Panc1 (cell line): ENCODE results near the gene CACNA1E.

Experiments
- CTCF ChIP-seq: fragments of 450-650 bp; IDR thresholded peaks from 2 replicates; pipeline ENCODE4 v1.5.1; 2017; ENCODE audit warnings: mild to moderate bottlenecking
- POLR2AphosphoS5 ChIP-seq: IDR thresholded peaks from 2 replicates; pipeline ENCODE4 v1.6.1; 2012; ENCODE audit warnings: mild to moderate bottlenecking, low read depth, low read length, moderate library complexity
- REST ChIP-seq, 2 experiments: IDR thresholded peaks; 2 replicates each; pipeline ENCODE4 v1.6.1; 2011 to 2012; ENCODE audit warnings: low read depth in 2 of 2, control low read depth in 1 of 2, low read length in 1 of 2, mild to moderate bottlenecking in 1 of 2, moderate library complexity in 1 of 2; ENCODE audit not compliant: insufficient read depth in 1 of 2
- TCF7L2 ChIP-seq: IDR thresholded peaks from 2 replicates; pipeline ENCODE4 v1.6.1; 2011; ENCODE audit warnings: mild to moderate bottlenecking, low read depth, low read length, inconsistent platforms

DNA sequence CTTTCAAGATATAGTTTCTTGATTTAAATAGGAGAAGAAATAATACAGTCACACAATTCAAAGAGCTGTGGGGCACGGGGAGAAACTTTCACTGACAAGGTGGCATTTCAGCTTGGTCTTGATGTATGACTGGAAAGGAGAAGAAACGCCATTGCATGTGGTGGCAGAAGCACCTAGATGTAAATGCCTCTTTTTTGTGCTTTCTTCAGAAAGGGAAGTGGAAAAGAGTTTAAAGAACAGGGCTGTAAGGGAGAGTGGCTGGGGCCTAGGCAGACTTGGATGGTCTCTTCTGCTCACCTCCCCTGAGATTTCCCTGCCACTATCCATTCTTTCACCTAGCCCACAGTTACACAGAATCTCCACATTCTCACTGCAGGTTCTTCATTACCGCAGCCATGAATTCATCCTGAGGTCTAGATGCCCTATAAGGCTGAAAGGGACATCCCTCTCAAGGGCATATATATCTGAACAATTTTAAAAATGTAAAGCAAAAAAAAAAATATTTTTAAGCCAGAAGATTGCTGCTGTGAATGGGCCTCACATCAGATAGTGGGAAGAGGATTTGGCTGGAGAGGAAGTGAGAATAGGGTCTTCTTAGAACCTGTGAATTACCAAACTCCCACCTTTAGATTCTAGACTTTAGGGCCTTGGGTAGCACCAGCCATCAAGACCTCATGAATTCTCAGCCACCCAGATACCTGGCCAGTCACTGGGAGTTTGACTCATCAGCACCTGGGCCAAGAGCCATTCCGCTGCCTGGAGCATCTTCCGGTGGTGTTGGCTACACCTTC is 23.4 kb downstream of the CACNA1E start:
- TF ChIP-seq POLR2AphosphoS5 (no peak), CTCF (no peak), REST (IDR thresholded peaks at IDR 0.05; ENCODE audit: insufficient read depth in 1 of 2, low read depth in 2 of 2, low read length in 1 of 2) (no peak), TCF7L2 (no peak)
